Thyroid gland (tissue), 4 donors: ENCODE results near the gene YTHDC1. TPM values are rescaled to one million over a fixed set of nuclear protein-coding genes. Genes with fewer than 3 reads are reported as not detected.

Source experiments
- DNase-seq, 2 donors: peaks; one replicate each; pipeline ENCODE4 v3.0.0-alpha.2; 2019
- H3K27ac ChIP-seq, 3 donors: fragments of 200-600 bp; sonication (generic); 1 replicate in 2 of 3; 2 replicates in 1 of 3; pipeline ENCODE4 v1.5.1; 2016 to 2019; ENCODE audit warnings: mild to moderate bottlenecking in 1 of 3, moderate library complexity in 1 of 3
- H3K27me3 ChIP-seq: fragments of 200-600 bp; sonication (generic); one replicate; pipeline ENCODE4 v1.5.1; 2019
- H3K36me3 ChIP-seq, 2 donors: fragments of 200-600 bp; sonication (generic); one replicate each; pipeline ENCODE4 v1.5.1; 2016 to 2019
- H3K4me1 ChIP-seq, 2 donors: fragments of 200-600 bp; sonication (generic); one replicate each; pipeline ENCODE4 v1.5.1; 2017 to 2019
- H3K4me3 ChIP-seq, 3 donors: fragments of 200-600 bp; sonication (generic); replicated peaks in 1 of 3; 1 replicate in 2 of 3; 2 replicates in 1 of 3; pipeline ENCODE4 v1.5.1; 2016; ENCODE audit warnings: mild to moderate bottlenecking in 1 of 3
- H3K9me3 ChIP-seq: fragments of 200-600 bp; sonication (generic); one replicate; pipeline ENCODE4 v1.5.1; 2017
- CTCF ChIP-seq, 6 experiments: fragments of 200-600 bp in 3 of 6; fragments of 450-650 bp in 3 of 6; sonication (generic) in 3 of 6; IDR thresholded peaks; one replicate each; pipeline ENCODE4 v1.5.1; 2016 to 2019; ENCODE audit warnings: antibody characterized with exemption in 6 of 6, mild to moderate bottlenecking in 2 of 6, inconsistent platforms in 1 of 6, moderate library complexity in 1 of 6
- POLR2A ChIP-seq, 2 donors: fragments of 450-650 bp; IDR thresholded peaks; one replicate each; pipeline ENCODE4 v1.6.1; 2017; ENCODE audit warnings: antibody characterized with exemption in 2 of 2, mild to moderate bottlenecking in 2 of 2, moderate library complexity in 1 of 2
- WGBS, 2 donors: methylation state at CpG; one replicate each; pipeline ENCODE4 v1.1.5; 2017; 5-methylcytosine and 5-hydroxymethylcytosine counted together
- intact Hi-C: fragments of 100-400 bp; cut with DNase I; formaldehyde crosslinking; loops from one replicate; pipeline ENCODE4 v1.15.1; 2023
- total RNA-seq, 4 donors: library from RNA; depleted of rRNA; stranded (reverse); fragments of >200 nt; gene quantifications; one replicate each; pipeline ENCODE4 v1.2.3, GENCODE V29; 2016

YTHDC1 gene
- total RNA-seq, 4 donors from 2014 or later, result 72.1 to 96.0 (median 83.2) TPM

DNA sequence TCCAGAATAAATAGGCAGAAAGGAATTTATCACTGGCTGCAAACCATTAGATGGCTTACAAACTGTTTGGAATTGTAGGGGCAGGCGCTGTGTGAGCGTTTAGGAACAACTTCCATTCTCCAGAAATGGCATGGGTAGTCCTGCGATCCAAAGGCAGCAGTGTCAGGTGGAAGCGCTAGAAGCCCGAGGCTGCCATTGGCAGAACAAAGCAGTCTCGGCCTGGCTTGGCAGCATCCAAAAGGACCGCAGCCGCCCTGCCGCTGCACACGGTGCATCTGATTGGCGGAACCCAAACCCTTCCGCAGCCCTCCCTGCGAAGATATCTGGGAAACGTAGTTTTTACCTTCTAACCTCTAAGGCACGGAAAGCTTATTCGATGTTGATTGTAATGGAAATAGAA, 23.6 kb upstream of the YTHDC1 start:
- peak; percentile 67 to 73 for DNase-seq
- Histone ChIP-seq H3K27me3 (no peaks in the 10 kb centered on the region), H3K4me3 (no peak overlapping the region), H3K27ac (no peak overlapping the region), H3K4me1 (peaks cover 0 to 4% of the 10 kb centered on the region in 2 donors), H3K9me3 (no peaks in the 10 kb centered on the region), H3K36me3 (no peaks in the 10 kb centered on the region)
- intact Hi-C loops, result no loop called here
- TF ChIP-seq POLR2A (IDR thresholded peaks at IDR 0.05), result no peak
- WGBS, 2 donors, result 9 to 13% methylated on average over 15 to 16 of the region's 16 CpGs

- TF ChIP-seq POLR2A (IDR thresholded peaks at IDR 0.05) (no peak), CTCF (IDR thresholded peaks at IDR 0.05) (no peak)
- WGBS, 2 donors, result 58 to 68% methylated on average over 1 of the region's 1 CpG
- no peaks in the 10 kb centered on the region for H3K27me3 ChIP-seq
- no peaks in the 10 kb centered on the region for H3K36me3 ChIP-seq
- H3K4me1 ChIP-seq, result peaks cover 0 to 4% of the 10 kb centered on the region in 2 donors
- H3K27ac ChIP-seq, result no peak overlapping the region
- intact Hi-C loops, result no loop called here
- H3K4me3 ChIP-seq, result no peak overlapping the region
- DNase-seq, result no peak
- no peaks in the 10 kb centered on the region for H3K9me3 ChIP-seq
These were observed 22.7 kb upstream of the YTHDC1 start for GRCh38 chr4:68372588-68372987.

GRCh38 chr4:68369142-68369805, 19.4 kb upstream of the YTHDC1 start:
- Histone ChIP-seq H3K36me3 (no peaks in the 10 kb centered on the region), H3K4me1 (no peaks in the 10 kb centered on the region), H3K9me3 (no peaks in the 10 kb centered on the region), H3K27ac (no peak overlapping the region), H3K27me3 (no peaks in the 10 kb centered on the region), H3K4me3 (no peak overlapping the region)
- TF ChIP-seq CTCF (IDR thresholded peaks at IDR 0.05) (no peak), POLR2A (IDR thresholded peaks at IDR 0.05) (no peak)
- WGBS, 2 donors, result 77 to 78% methylated on average over 6 of the region's 6 CpGs
- DNase-seq, result no peak
- intact Hi-C loops, result no loop called here

- WGBS, 2 donors, result 40 to 49% methylated on average over 5 of the region's 5 CpGs
- no peak for DNase-seq
- no peaks in the 10 kb centered on the region for H3K36me3 ChIP-seq
- intact Hi-C loops, result no loop called here
- TF ChIP-seq CTCF (IDR thresholded peaks at IDR 0.05) (no peak), POLR2A (IDR thresholded peaks at IDR 0.05) (no peak)
- H3K27me3 ChIP-seq, result no peaks in the 10 kb centered on the region
- no peaks in the 10 kb centered on the region for H3K9me3 ChIP-seq
- H3K4me3 ChIP-seq, result no peak overlapping the region
- H3K4me1 ChIP-seq, result no peaks in the 10 kb centered on the region
- H3K27ac ChIP-seq, result no peak overlapping the region
These were observed 18.8 kb upstream of the YTHDC1 start for GRCh38 chr4:68368691-68369131.

GRCh38 chr4:68367835-68368234, 17.9 kb upstream of the YTHDC1 start:
- 48 to 56% methylated on average over 3 of the region's 3 CpGs for WGBS, 2 donors

More at GRCh38 chr4:68367835-68368234, 17.9 kb upstream of the YTHDC1 start:
- Histone ChIP-seq H3K27me3 (no peaks in the 10 kb centered on the region), H3K27ac (no peak overlapping the region), H3K9me3 (no peaks in the 10 kb centered on the region), H3K4me3 (no peak overlapping the region), H3K36me3 (no peaks in the 10 kb centered on the region), H3K4me1 (no peaks in the 10 kb centered on the region)
- no peak for DNase-seq
- intact Hi-C loops, result no loop called here
- TF ChIP-seq POLR2A (IDR thresholded peaks at IDR 0.05) (no peak), CTCF (IDR thresholded peaks at IDR 0.05) (no peak)
